GM21390 (cell line): Measurements from ENCODE around the gene ABCF2.

Source experiments
- ATAC-seq: cut with Tn5 transposase; IDR thresholded peaks from one replicate; pipeline ENCODE4 v1.9.1; 2021; ENCODE audit not compliant: unreplicated experiment

ABCF2 gene

DNA sequence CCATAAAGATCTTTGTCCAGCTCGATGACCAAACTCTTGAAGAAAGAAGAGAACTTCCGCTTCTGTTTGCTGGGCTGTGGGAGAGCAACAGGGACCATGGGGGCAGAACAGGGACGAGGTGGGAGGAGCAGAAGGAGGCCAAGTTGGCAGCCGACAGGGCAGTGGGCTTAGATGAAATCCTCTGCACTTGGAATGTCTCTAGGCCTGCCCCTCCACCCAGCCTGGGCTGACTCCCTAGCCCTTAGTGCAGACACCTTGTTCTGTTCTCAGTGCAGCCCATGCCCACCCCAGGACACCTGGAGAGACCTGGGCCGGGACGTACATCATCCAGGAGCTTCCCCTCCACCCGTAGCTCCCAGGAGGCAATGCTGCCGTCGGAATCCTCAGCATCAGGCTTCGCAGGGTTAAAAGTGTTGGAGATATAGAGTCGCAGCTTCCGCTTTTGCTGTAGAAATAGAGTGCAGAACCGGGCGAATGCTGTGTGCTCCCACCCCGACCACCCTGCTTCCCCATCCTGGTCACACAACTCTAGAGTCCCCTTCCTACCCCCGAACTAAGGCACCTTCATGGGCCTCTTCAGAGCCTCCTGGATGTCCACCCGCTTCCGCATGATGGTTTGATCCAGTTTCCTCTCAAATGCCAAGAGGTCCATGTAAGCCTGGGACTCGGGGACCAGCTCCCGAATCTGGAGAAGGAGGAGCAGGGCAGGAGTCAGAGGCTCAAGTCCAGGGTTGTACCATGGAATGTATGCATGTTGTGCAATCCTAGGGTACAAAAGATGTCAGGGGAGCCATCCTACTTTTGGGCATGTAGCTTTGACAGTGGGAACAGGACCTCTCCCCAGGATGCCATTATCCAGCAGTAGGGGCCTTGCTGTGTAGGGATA is 15.4 kb upstream of the ABCF2 start:
- ATAC-seq, result no peak

DNA sequence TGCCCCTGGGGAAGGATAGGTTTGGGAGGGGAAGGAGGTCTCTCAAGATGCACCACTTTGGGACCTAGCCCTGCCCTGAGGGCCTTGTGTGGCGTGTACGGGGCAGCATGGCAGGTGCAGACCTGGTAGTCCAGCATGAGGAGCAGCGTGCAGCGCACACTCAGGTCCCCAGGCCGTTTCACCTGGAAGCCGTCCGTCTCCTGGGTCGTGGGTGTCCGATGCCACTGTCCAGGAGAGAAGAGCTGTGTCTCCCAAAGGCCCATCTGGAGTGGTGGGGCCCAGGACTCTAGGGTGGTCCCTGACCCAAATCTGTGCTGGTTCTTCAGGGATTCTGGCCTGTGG is 14.7 kb upstream of the ABCF2 start:
- ATAC-seq, result no peak

DNA sequence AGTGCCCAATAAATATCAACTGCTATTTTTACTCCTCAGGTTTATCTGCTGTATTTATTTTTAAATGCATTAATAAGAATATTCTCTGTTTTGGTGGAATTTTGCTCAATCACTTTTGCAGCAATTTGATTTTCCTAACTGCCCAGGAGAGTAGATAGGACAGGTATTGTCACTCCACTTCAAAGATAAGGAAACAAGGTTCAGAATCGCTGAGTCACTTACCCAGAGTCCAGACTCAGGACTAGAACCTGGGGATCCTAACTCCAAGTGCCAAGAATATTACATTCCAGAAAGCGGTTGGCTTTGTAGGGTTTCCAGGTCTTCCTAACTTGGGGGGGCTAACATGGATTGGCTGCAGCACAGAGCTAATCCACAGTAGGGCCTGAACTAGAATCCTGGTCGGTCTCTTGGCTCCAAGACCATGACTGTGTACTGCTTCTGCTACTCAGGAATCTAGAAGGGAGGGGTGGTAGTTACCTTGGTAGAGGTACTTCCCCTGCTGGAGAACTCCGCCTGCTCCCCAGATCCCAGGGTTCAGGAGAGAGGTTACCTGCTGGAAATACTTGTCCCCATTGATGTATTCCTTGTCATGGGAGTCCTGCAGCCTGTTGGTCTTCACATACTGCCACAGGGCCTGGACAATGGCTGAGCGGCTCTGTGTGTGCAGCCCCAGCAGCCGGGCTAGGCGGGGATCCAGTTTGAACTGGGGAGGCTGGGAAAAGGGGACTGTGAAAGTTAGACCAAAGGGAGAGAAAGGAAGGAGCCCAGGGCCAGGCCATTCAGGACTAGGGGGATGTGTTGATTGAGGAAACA is 14.1 kb upstream of the ABCF2 start:
- no peak for ATAC-seq

GRCh38 chr7:151240536-151240935 is 13.5 kb upstream of the ABCF2 start:
- ATAC-seq, result no peak

- no peak for ATAC-seq
These were observed 12.9 kb upstream of the ABCF2 start for GRCh38 chr7:151239837-151240459.

GRCh38 chr7:151238924-151239836 is 12.2 kb upstream of the ABCF2 start:
- no peak for ATAC-seq

GRCh38 chr7:151238190-151238810 is 11.3 kb upstream of the ABCF2 start:
- no peak for ATAC-seq

- no peak for ATAC-seq
These were observed 10.5 kb upstream of the ABCF2 start for GRCh38 chr7:151237244-151238189.

- no peak for ATAC-seq
These were observed 9.4 kb upstream of the ABCF2 start for GRCh38 chr7:151236406-151236805.

- no peak for ATAC-seq
These were observed 8.2 kb upstream of the ABCF2 start for GRCh38 chr7:151235091-151235787.

GRCh38 chr7:151233804-151234203 is 6.8 kb upstream of the ABCF2 start:
- no peak for ATAC-seq

DNA sequence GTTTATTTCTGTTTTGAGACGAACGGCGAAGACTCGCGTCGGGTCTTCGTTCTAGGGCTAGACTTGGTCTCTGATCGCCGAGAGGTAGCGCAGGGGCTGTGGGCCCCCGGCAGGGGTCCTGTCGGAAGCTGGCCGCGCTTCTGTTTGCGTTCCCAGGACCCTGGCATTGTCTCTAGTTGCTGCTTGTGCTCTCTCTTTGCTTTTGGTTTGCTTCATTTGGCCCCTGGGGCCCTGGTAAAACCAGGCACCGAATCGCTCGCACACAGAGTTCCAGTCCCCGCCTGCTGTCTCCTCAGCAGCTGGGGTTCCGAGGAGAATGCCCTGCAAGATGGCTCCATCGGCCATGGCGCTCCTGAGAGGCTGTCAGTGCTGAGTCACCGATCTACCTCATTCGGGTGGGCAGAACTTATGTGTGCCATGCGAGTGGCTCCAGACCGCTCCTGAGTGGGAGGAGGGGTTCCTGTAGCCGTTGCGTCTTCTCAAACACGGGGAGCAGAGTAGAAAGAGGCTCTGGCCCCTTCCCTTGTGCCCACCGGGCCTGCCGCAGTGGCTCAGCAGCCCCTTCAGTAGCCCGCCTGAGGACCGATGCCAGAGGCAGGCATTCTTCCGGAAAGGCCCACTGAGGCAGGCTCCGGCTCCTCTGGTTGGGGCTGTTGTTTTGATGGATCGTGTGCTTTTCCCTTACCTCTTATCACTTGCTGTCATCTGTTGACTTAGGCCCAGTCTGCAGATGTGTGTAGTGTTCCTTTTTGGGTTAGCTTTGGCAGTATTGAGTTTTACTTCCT is 6.1 kb upstream of the ABCF2 start:
- ATAC-seq, result peak; percentile 32

- peak; percentile 94 for ATAC-seq
These were observed 5.3 kb upstream of the ABCF2 start, which contains the start of gene CHPF2 for GRCh38 chr7:151232091-151232916. Gene CHPF2 (plus strand): TSS chr7:151232483. CDS start chr7:151234012, 1,529 bp downstream.

GRCh38 chr7:151231080-151231479 is 4.1 kb upstream of the ABCF2 start:
- no peak for ATAC-seq

DNA sequence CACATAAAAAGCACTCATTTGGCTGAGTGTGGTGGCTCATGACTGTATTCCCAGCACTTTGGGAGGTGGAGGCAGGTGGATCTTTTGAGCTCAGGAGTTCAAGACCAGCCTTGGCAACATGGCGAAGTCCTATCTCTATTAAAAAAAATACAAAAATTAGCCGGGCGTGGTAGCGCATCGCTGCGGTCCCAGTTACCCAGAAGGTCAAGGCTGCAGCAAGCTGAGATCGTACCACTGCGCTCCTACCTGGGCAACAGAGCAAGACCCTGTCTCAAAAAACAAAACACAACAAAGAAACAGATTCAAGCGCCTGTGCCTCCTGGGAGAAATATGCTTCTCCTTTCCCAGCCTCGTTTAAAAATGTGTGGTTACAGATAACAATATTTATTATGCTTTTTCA is 2.2 kb upstream of the ABCF2 start:
- no peak for ATAC-seq

DNA sequence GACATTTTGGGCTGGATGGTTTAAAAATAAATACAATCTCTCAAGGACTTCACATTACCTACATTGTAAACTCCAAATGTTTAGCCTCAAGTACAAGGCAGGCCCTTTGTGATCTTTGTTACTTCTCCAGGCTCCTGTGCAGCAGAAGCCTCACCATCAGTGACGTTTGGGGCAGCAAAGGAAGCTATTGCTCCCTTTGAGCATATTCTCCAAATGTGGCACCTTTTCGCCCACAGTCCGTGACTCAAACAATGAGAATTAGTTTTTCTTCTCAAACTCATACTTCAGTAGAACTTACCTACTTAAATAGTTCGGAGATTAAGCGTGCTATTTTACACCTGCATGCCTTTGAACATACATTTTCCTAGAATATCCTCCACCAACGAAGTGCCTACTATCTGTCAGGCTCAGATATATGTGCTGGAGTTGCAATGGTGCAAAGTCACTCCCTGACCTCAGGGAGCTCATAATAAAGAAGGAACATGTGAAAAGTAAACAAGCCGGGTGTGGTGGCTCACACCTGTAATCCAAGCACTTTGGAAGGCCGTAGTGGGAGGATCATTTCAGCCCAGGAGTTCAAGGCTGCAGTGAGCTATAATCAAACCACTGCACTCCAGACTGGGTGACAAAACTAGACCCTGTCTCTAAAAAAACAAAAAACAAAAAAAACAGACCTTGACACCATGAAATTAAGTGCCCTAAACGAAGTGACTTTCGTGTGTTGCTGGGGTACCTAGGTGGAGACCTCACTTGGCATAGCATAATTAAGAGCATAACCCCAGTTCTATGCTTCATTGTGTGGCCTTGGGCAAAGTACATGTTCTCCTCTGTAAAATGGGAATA is 1.2 kb upstream of the ABCF2 start:
- ATAC-seq, result no peak
